Fibroblast of peridontal ligament (primary cell): ENCODE measurements around the gene ZNF236.
A peak's percentile ranks its signal among the peaks of the same experiment; 100 is the strongest.
"Not testable (repeated sequence)": the region's sequence is repeated elsewhere in the genome, so short reads cannot be mapped to it uniquely, and the experiment has no call there.

Source experiments
- DNase-seq: peaks from one replicate; pipeline ENCODE4 v3.0.0-alpha.2; 2010; ENCODE audit errors: extremely low read depth

Gene ZNF236

GRCh38 chr18:76822506-76823160 is at the start of gene ZNF236:
Gene ZNF236 (plus strand): TSS chr18:76822557. CDS start chr18:76822608, 51 bp downstream.
- peak; percentile 68 for DNase-seq

- DNase-seq = no peak
These were observed 49.7 kb upstream of the ZNF236 start for GRCh38 chr18:76772665-76773064.

- DNase-seq = not testable (repeated sequence)
These were observed 45.3 kb upstream of the ZNF236 start for GRCh38 chr18:76777036-76777435.

GRCh38 chr18:76783786-76784484 is 38.4 kb upstream of the ZNF236 start:
- no peak for DNase-seq

GRCh38 chr18:76785872-76786271 is 36.5 kb upstream of the ZNF236 start:
- no peak for DNase-seq

- no peak for DNase-seq
These were observed 33.6 kb upstream of the ZNF236 start for GRCh38 chr18:76788571-76789317.

GRCh38 chr18:76791106-76791505 is 31.3 kb upstream of the ZNF236 start:
- no peak for DNase-seq

- DNase-seq = no peak
These were observed 30.7 kb upstream of the ZNF236 start for GRCh38 chr18:76791642-76792041.

- no peak for DNase-seq
These were observed 28.0 kb upstream of the ZNF236 start for GRCh38 chr18:76794326-76794725.

GRCh38 chr18:76801567-76802505 is 20.5 kb upstream of the ZNF236 start:
- DNase-seq = peak; percentile 30

- no peak for DNase-seq
These were observed 18.9 kb upstream of the ZNF236 start for GRCh38 chr18:76803413-76803812.

GRCh38 chr18:76803814-76804213 is 18.5 kb upstream of the ZNF236 start:
- DNase-seq = peak; percentile 59

GRCh38 chr18:76805221-76805620 is 17.1 kb upstream of the ZNF236 start:
- no peak for DNase-seq

- no peak for DNase-seq
These were observed 16.1 kb upstream of the ZNF236 start for GRCh38 chr18:76806301-76806700.

GRCh38 chr18:76808561-76808960 is 13.8 kb upstream of the ZNF236 start:
- DNase-seq = no peak

- DNase-seq = not testable (repeated sequence)
These were observed 10.8 kb upstream of the ZNF236 start for GRCh38 chr18:76811530-76811929.

- DNase-seq = no peak
These were observed 8.1 kb upstream of the ZNF236 start for GRCh38 chr18:76814256-76814655.

- no peak for DNase-seq
These were observed 6.2 kb upstream of the ZNF236 start for GRCh38 chr18:76816127-76816526.

GRCh38 chr18:76817888-76818611 is 4.3 kb upstream of the ZNF236 start:
- no peak for DNase-seq

- DNase-seq = no peak
These were observed 2.8 kb upstream of the ZNF236 start for GRCh38 chr18:76819411-76820136.
